ENCODE results near the gene PHLDA2. TPM values are rescaled to one million over a fixed set of nuclear protein-coding genes. Genes with fewer than 3 reads are reported as not detected.

Gene PHLDA2
- total and polyA plus RNA-seq, 9 of the 15 experiments (the other 6 are each of a cell fraction or from before 2014, with no cell fraction given) = 0.43 to 42.4 (median 4.7) TPM

DNA sequence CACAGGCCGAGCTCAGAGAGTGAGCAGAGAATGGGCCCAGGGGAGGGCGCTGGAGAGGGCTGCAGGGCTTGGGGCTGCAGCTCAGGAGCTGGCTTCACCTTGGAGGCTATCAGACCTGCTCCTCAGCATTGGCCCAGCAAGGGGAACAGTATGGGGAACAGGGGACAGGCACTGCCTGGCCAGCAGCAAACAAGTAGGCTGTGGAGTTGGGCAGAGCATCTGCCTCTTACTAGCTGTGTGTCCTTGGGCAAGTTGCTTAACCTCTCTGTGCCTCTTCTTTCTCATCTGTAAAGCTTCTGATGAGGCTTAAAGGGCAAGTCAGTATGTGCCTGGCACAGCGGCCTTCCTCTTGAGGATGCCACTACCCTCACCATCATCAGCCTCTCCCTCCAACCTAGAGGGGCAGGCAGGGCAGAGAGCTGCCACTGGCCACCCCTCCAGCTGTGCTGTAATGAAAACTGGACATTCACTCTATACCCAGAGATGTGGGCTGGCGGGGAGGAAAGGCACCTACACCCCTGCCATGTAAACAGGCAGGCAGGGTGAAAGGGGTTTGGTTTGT, 36.2 kb downstream of the PHLDA2 start (continued):
- TF ChIP-seq MYC (IDR thresholded peaks at IDR 0.05; ENCODE audit: low read depth, low read length) (no peak; the same call in 1 of the 2 replicates), MYC (CRISPR knock-in tag; IDR thresholded peaks at IDR 0.05; ENCODE audit: borderline replicate concordance, low read depth) (no peak), NONO (IDR thresholded peaks at IDR 0.05; ENCODE audit: low read depth in 2 of 2, low read length in 1 of 2) (no peak), ZNF347 (CRISPR knock-in tag; IDR thresholded peaks at IDR 0.05; ENCODE audit: low read depth) (no peak), SMC3 (conservative IDR thresholded peaks at IDR 0.05; ENCODE audit: insufficient read depth, low read depth, low read length) (0 out of 2 replicates have a peak, but pooled peaks have one; percentile 14), PHF8 (IDR thresholded peaks at IDR 0.05; ENCODE audit: borderline replicate concordance, low read length) (no peak), MBD2 (IDR thresholded peaks at IDR 0.05; ENCODE audit: borderline replicate concordance, low read depth) (no peak), ZNF830 (CRISPR knock-in tag; IDR thresholded peaks at IDR 0.05) (no peak), CTBP1 (IDR thresholded peaks at IDR 0.05; ENCODE audit: borderline replicate concordance) (peak; percentile 25; the same call in 1 of the 2 replicates), TCF7 (IDR thresholded peaks at IDR 0.05; ENCODE audit: borderline replicate concordance) (no peak), MTF1 (CRISPR knock-in tag; IDR thresholded peaks at IDR 0.05; ENCODE audit: borderline replicate concordance) (no peak), NFIX (CRISPR knock-in tag; IDR thresholded peaks at IDR 0.05; ENCODE audit: low read depth) (no peak), SP1 (CRISPR knock-in tag; IDR thresholded peaks at IDR 0.05) (0 out of 2 replicates have a peak, but pooled peaks have one; percentile 10), CEBPB (tag; IDR thresholded peaks at IDR 0.05) (no peak)
- TF ChIP-seq, protein P1, sequence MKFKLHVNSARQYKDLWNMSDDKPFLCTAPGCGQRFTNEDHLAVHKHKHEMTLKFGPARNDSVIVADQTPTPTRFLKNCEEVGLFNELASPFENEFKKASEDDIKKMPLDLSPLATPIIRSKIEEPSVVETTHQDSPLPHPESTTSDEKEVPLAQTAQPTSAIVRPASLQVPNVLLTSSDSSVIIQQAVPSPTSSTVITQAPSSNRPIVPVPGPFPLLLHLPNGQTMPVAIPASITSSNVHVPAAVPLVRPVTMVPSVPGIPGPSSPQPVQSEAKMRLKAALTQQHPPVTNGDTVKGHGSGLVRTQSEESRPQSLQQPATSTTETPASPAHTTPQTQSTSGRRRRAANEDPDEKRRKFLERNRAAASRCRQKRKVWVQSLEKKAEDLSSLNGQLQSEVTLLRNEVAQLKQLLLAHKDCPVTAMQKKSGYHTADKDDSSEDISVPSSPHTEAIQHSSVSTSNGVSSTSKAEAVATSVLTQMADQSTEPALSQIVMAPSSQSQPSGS (CRISPR knock-in tag; IDR thresholded peaks at IDR 0.05) = no peak
- TF ChIP-seq, protein P2, sequence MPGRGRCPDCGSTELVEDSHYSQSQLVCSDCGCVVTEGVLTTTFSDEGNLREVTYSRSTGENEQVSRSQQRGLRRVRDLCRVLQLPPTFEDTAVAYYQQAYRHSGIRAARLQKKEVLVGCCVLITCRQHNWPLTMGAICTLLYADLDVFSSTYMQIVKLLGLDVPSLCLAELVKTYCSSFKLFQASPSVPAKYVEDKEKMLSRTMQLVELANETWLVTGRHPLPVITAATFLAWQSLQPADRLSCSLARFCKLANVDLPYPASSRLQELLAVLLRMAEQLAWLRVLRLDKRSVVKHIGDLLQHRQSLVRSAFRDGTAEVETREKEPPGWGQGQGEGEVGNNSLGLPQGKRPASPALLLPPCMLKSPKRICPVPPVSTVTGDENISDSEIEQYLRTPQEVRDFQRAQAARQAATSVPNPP (IDR thresholded peaks at IDR 0.05; ENCODE audit: borderline replicate concordance, insufficient read depth, insufficient read length) = no peak
- TF ChIP-seq, protein P3, sequence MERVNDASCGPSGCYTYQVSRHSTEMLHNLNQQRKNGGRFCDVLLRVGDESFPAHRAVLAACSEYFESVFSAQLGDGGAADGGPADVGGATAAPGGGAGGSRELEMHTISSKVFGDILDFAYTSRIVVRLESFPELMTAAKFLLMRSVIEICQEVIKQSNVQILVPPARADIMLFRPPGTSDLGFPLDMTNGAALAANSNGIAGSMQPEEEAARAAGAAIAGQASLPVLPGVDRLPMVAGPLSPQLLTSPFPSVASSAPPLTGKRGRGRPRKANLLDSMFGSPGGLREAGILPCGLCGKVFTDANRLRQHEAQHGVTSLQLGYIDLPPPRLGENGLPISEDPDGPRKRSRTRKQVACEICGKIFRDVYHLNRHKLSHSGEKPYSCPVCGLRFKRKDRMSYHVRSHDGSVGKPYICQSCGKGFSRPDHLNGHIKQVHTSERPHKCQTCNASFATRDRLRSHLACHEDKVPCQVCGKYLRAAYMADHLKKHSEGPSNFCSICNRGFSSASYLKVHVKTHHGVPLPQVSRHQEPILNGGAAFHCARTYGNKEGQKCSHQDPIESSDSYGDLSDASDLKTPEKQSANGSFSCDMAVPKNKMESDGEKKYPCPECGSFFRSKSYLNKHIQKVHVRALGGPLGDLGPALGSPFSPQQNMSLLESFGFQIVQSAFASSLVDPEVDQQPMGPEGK (CRISPR knock-in tag; IDR thresholded peaks at IDR 0.05; ENCODE audit: borderline replicate concordance) = no peak
- TF ChIP-seq, protein P4, sequence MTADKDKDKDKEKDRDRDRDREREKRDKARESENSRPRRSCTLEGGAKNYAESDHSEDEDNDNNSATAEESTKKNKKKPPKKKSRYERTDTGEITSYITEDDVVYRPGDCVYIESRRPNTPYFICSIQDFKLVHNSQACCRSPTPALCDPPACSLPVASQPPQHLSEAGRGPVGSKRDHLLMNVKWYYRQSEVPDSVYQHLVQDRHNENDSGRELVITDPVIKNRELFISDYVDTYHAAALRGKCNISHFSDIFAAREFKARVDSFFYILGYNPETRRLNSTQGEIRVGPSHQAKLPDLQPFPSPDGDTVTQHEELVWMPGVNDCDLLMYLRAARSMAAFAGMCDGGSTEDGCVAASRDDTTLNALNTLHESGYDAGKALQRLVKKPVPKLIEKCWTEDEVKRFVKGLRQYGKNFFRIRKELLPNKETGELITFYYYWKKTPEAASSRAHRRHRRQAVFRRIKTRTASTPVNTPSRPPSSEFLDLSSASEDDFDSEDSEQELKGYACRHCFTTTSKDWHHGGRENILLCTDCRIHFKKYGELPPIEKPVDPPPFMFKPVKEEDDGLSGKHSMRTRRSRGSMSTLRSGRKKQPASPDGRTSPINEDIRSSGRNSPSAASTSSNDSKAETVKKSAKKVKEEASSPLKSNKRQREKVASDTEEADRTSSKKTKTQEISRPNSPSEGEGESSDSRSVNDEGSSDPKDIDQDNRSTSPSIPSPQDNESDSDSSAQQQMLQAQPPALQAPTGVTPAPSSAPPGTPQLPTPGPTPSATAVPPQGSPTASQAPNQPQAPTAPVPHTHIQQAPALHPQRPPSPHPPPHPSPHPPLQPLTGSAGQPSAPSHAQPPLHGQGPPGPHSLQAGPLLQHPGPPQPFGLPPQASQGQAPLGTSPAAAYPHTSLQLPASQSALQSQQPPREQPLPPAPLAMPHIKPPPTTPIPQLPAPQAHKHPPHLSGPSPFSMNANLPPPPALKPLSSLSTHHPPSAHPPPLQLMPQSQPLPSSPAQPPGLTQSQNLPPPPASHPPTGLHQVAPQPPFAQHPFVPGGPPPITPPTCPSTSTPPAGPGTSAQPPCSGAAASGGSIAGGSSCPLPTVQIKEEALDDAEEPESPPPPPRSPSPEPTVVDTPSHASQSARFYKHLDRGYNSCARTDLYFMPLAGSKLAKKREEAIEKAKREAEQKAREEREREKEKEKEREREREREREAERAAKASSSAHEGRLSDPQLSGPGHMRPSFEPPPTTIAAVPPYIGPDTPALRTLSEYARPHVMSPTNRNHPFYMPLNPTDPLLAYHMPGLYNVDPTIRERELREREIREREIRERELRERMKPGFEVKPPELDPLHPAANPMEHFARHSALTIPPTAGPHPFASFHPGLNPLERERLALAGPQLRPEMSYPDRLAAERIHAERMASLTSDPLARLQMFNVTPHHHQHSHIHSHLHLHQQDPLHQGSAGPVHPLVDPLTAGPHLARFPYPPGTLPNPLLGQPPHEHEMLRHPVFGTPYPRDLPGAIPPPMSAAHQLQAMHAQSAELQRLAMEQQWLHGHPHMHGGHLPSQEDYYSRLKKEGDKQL (CRISPR knock-in tag; IDR thresholded peaks at IDR 0.05; ENCODE audit: borderline replicate concordance) = no peak

All from K562 (cell line).